Calu3 (cell line): ENCODE data around the gene GINS1. TPM values are rescaled to one million over a fixed set of nuclear protein-coding genes. Genes with fewer than 3 reads are reported as not detected.

Experiments used
- BruUV-seq: library from RNA; stranded (reverse); fragments of 400-500 nt; replicated peaks from 2 replicates; lab custom pipeline; 2021; lab: Mats Ljungman, UMichigan
- CTCF ChIA-PET: fragments of 300-600 bp; sonication (Branson Sonifier 250); formaldehyde crosslinking; loops from one replicate; lab custom pipeline; 2022; ENCODE audit warnings: antibody characterized with exemption; lab: Charles Lee
- DNase-seq: peaks from one replicate; pipeline ENCODE4 v3.0.0; 2022
- H3K27ac Mint-ChIP-seq: one replicate; pipeline ENCODE4 v1.8.0; 2022; ENCODE audit warnings: mixed read lengths; ENCODE audit not compliant: unreplicated experiment
- H3K27me3 Mint-ChIP-seq: one replicate; pipeline ENCODE4 v1.8.0; 2022; ENCODE audit warnings: mixed read lengths; ENCODE audit not compliant: unreplicated experiment
- H3K36me3 Mint-ChIP-seq: one replicate; pipeline ENCODE4 v1.8.0; 2022; ENCODE audit warnings: mild to moderate bottlenecking, moderate library complexity, mixed read lengths; ENCODE audit not compliant: insufficient read depth, unreplicated experiment
- H3K4me1 Mint-ChIP-seq: one replicate; pipeline ENCODE4 v1.8.0; 2022; ENCODE audit warnings: mild to moderate bottlenecking, low read depth, mixed read lengths; ENCODE audit not compliant: unreplicated experiment
- H3K4me3 Mint-ChIP-seq: one replicate; pipeline ENCODE4 v1.8.0; 2022; ENCODE audit warnings: mild to moderate bottlenecking, low read depth, moderate library complexity, mixed read lengths; ENCODE audit not compliant: unreplicated experiment
- H3K9me3 Mint-ChIP-seq: one replicate; pipeline ENCODE4 v1.8.0; 2022; ENCODE audit warnings: low read depth, mixed read lengths; ENCODE audit not compliant: unreplicated experiment
- CTCF ChIP-seq: fragments of 200-600 bp; IDR thresholded peaks from one replicate; pipeline ENCODE4 v1.8.0; 2022; ENCODE audit warnings: antibody characterized with exemption; ENCODE audit not compliant: unreplicated experiment
- intact Hi-C: fragments of 100-400 bp; cut with micrococcal nuclease; formaldehyde crosslinking; loops from one replicate; pipeline ENCODE4 v1.10.0; 2022; ENCODE audit not compliant: unreplicated experiment
- total RNA-seq: library from RNA; stranded (reverse); gene quantifications from 2 replicates; pipeline ENCODE4 v1.2.3, GENCODE V29; 2022

The GINS1 gene
- total RNA-seq, 1 experiment from 2014 or later, result 10.3 TPM

GRCh38 chr20:25408170-25408547 is 686 bp downstream of the GINS1 start:
- Mint-ChIP-seq H3K4me3 (peak overlapping the region; percentile 80), H3K27ac (no peak overlapping the region), H3K4me1 (peaks cover 11% of the 10 kb centered on the region), H3K27me3 (no peaks in the 10 kb centered on the region), H3K9me3 (no peaks in the 10 kb centered on the region), H3K36me3 (peaks cover 16% of the 10 kb centered on the region)
- CTCF ChIA-PET, result no interaction called here
- TF ChIP-seq CTCF, result no peak
- no peak for DNase-seq
- no TSS peak for BruUV-seq
- intact Hi-C loops, result no loop called here

GRCh38 chr20:25408890-25409289 is 1.4 kb downstream of the GINS1 start:
- CTCF ChIA-PET, result no interaction called here
- peaks cover 11% of the 10 kb centered on the region for H3K4me1 Mint-ChIP-seq
- no peak for DNase-seq
- no peak overlapping the region for H3K4me3 Mint-ChIP-seq
- H3K36me3 Mint-ChIP-seq, result peaks cover 16% of the 10 kb centered on the region
- no peaks in the 10 kb centered on the region for H3K27me3 Mint-ChIP-seq
- no peak for TF ChIP-seq CTCF
- no peaks in the 10 kb centered on the region for H3K9me3 Mint-ChIP-seq
- no TSS peak for BruUV-seq
- no peak overlapping the region for H3K27ac Mint-ChIP-seq
- intact Hi-C loops, result no loop called here

- no peak for DNase-seq
- CTCF ChIA-PET, result no interaction called here
These were observed 11.3 kb downstream of the GINS1 start for GRCh38 chr20:25418776-25419175.

GRCh38 chr20:25421102-25421501 is 13.6 kb downstream of the GINS1 start:
- no peaks in the 10 kb centered on the region for H3K27me3 Mint-ChIP-seq
- TF ChIP-seq CTCF, result no peak
- CTCF ChIA-PET, result interaction anchor here (0.6 kb wide), 1 partner anchor 132 kb away, joined by 4 read pairs; no protein-coding TSS in a partner anchor
- no peaks in the 10 kb centered on the region for H3K4me1 Mint-ChIP-seq
- no TSS peak for BruUV-seq
- intact Hi-C loops, result no loop called here
- H3K36me3 Mint-ChIP-seq, result no peaks in the 10 kb centered on the region
- H3K27ac Mint-ChIP-seq, result no peak overlapping the region
- no peak overlapping the region for H3K4me3 Mint-ChIP-seq
- H3K9me3 Mint-ChIP-seq, result no peaks in the 10 kb centered on the region
- no peak for DNase-seq

More at GRCh38 chr20:25418776-25419175, 11.3 kb downstream of the GINS1 start:
- no peak overlapping the region for H3K4me3 Mint-ChIP-seq
- no peaks in the 10 kb centered on the region for H3K36me3 Mint-ChIP-seq
- H3K4me1 Mint-ChIP-seq, result no peaks in the 10 kb centered on the region
- H3K27me3 Mint-ChIP-seq, result no peaks in the 10 kb centered on the region
- no peak overlapping the region for H3K27ac Mint-ChIP-seq
- TF ChIP-seq CTCF, result no peak
- BruUV-seq, result no TSS peak
- intact Hi-C loops, result no loop called here
- H3K9me3 Mint-ChIP-seq, result no peaks in the 10 kb centered on the region
